Ascending aorta (tissue), 2 donors: ENCODE results near the gene QARS1. TPM values are rescaled to one million over a fixed set of nuclear protein-coding genes. Genes with fewer than 3 reads are reported as not detected.

Source experiments
- DNase-seq, 2 donors: peaks; one replicate each; pipeline ENCODE4 v3.0.0-alpha.2; 2019; ENCODE audit warnings: low spot score in 2 of 2
- H3K27ac ChIP-seq, 2 donors: fragments of 200-600 bp; sonication (generic); one replicate each; pipeline ENCODE4 v1.5.1; 2016 to 2017; ENCODE audit warnings: mild to moderate bottlenecking in 1 of 2
- H3K27me3 ChIP-seq: fragments of 200-600 bp; sonication (generic); one replicate; pipeline ENCODE4 v1.5.1; 2017
- H3K36me3 ChIP-seq, 2 donors: fragments of 200-600 bp; sonication (generic); one replicate each; pipeline ENCODE4 v1.5.1; 2016
- H3K4me1 ChIP-seq, 2 donors: fragments of 200-600 bp; sonication (generic); one replicate each; pipeline ENCODE4 v1.5.1; 2016 to 2017; ENCODE audit warnings: mild to moderate bottlenecking in 1 of 2
- H3K4me3 ChIP-seq, 2 donors: fragments of 200-600 bp; sonication (generic); one replicate each; pipeline ENCODE4 v1.5.1; 2016 to 2017; ENCODE audit warnings: mild to moderate bottlenecking in 1 of 2
- H3K9me3 ChIP-seq, 2 donors: fragments of 200-600 bp; sonication (generic); one replicate each; pipeline ENCODE4 v1.5.1; 2016
- intact Hi-C: fragments of 100-400 bp; cut with DNase I; formaldehyde crosslinking; loops from one replicate; pipeline ENCODE4 v1.15.1; 2023
- total RNA-seq: library from RNA; depleted of rRNA; stranded (reverse); fragments of >200 nt; gene quantifications from one replicate; pipeline ENCODE4 v1.1.0, GENCODE V29; 2016
- TF ChIP-seq, protein P1 (sequence below), 3 experiments: fragments of 200-600 bp in 2 of 3; fragments of 450-650 bp in 1 of 3; sonication (generic) in 2 of 3; IDR thresholded peaks; one replicate each; pipeline ENCODE4 v1.5.1; 2016 to 2019; ENCODE audit warnings: antibody characterized with exemption in 3 of 3, mild to moderate bottlenecking in 1 of 3, moderate library complexity in 1 of 3

QARS1 gene
- 588 TPM for total RNA-seq

DNA sequence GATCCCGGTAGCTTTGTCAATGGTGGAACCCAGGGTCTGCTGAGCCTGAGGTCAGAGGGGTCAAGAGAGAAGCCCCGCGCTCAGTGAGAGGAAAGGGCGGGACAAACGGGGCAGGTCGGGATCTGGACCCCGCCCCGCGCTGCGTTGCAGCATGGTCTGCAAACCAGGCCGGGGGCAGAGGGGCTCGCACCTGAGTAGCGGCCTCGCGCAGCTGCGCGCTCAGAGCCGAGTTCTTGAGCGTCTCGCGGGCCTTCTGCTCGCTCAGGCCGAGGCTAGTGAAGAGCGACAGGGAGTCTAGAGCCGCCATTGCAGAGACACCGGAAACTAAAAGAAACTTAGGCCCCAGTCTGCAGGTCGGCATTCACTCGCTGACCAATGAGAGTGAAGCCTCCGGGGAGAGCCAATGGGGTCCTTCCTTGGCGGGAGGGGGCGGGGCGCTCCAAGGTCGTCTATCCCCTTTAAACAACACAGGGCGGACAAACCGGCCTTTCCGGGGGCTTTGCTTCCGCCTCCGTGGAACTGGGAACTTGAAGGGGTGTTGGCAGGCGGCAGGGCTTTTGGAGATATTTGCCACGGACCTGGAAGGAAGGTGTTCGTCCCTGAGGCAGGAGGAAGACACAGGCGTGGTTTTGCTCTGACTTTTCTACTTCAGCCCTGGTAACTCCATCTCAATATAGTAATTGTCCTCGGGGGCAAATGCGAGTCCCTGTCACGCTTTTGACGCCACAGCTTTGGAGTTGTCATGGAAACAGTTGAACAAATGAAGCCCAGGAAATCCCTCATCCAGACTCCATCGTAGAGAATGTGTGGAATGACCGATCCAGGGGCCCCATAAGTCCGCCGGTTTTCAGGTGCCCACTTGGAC, at the start of gene QARS1:
Gene QARS1 (minus strand): TSS at position 331 of the 865 bp plus-strand sequence. CDS start 24 bp downstream, at position 307.
- intact Hi-C loops: loop anchor here (1.0 to 5.0 kb wide), 2 partner anchors 10 to 72 kb away; partner anchors contain the start of gene QRICH1
- H3K27ac ChIP-seq: peak within 1 kb of the TSS; percentile 76 to 84

DNA sequence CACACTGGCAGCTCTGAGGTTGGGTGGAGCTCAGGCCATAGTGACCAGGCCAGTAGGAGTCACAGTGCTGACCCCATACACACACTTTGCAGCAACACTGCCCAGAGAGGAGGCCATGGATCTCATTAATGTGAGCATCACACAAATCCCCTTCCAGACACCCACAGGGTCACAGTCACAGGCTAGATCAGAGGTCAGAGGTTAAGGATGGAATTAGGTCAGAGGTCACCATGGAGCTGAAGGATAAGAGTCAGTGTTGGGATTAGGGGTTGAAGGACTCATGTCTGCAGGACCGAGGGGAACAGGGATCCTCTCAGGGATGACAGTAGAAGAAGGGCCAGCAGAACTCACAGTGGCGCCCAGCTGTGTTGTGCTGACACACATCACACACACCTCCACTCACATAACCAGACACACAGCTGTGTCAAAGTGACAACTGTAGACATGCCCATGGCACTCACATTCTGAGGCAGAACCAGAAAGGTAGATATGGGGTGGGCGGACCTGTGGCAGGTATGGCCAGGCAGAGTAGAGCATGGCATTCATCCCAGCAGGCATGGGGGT, 48.9 kb upstream of the QARS1 start:
- Histone ChIP-seq H3K27ac (no peak overlapping the region), H3K9me3 (no peaks in the 10 kb centered on the region), H3K4me1 (no peaks in the 10 kb centered on the region), H3K36me3 (no peaks in the 10 kb centered on the region), H3K27me3 (no peaks in the 10 kb centered on the region), H3K4me3 (no peak overlapping the region)
- intact Hi-C loops: no loop called here
- TF ChIP-seq, protein P1, sequence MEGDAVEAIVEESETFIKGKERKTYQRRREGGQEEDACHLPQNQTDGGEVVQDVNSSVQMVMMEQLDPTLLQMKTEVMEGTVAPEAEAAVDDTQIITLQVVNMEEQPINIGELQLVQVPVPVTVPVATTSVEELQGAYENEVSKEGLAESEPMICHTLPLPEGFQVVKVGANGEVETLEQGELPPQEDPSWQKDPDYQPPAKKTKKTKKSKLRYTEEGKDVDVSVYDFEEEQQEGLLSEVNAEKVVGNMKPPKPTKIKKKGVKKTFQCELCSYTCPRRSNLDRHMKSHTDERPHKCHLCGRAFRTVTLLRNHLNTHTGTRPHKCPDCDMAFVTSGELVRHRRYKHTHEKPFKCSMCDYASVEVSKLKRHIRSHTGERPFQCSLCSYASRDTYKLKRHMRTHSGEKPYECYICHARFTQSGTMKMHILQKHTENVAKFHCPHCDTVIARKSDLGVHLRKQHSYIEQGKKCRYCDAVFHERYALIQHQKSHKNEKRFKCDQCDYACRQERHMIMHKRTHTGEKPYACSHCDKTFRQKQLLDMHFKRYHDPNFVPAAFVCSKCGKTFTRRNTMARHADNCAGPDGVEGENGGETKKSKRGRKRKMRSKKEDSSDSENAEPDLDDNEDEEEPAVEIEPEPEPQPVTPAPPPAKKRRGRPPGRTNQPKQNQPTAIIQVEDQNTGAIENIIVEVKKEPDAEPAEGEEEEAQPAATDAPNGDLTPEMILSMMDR (IDR thresholded peaks at IDR 0.05): no peak
- no peak for DNase-seq

More for the DNA sequence above, at the start of gene QARS1:
- H3K4me1 ChIP-seq: peaks cover 16 to 20% of the 10 kb centered on the region in 2 donors
- H3K4me3 ChIP-seq: peak within 1 kb of the TSS; percentile 91 to 99
- peaks cover 46 to 49% of the 10 kb centered on the region in 2 donors for H3K36me3 ChIP-seq
- peak; percentile 85 to 96 for DNase-seq
- no peaks in the 10 kb centered on the region for H3K9me3 ChIP-seq
- TF ChIP-seq, protein P1 (IDR thresholded peaks at IDR 0.05): no peak
- H3K27me3 ChIP-seq: no peaks in the 10 kb centered on the region

DNA sequence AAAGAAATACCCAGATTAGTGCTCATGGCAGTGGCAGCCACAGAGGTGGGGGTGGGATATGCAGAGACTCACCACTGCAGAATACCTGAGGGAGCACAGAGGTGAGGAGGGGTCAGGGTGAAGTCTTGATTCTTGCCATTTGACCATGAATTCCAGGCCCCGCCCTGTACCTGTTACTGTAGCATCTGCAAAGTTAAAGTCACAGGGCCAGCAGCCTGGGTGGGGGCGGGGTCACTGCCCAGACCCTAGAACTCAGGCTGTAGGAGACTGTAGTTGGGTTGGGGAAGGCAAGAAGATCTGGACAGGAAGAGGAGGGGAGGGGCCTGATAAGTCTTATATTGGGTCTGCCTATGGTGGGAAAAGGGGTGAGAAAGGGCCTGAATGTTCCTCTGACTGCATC, 47.1 kb upstream of the QARS1 start:
- H3K9me3 ChIP-seq: no peaks in the 10 kb centered on the region
- H3K27me3 ChIP-seq: no peaks in the 10 kb centered on the region
- TF ChIP-seq, protein P1 (IDR thresholded peaks at IDR 0.05): no peak
- no peaks in the 10 kb centered on the region for H3K36me3 ChIP-seq
- H3K4me1 ChIP-seq: no peaks in the 10 kb centered on the region
- no peak for DNase-seq
- no peak overlapping the region for H3K27ac ChIP-seq
- intact Hi-C loops: no loop called here
- no peak overlapping the region for H3K4me3 ChIP-seq

DNA sequence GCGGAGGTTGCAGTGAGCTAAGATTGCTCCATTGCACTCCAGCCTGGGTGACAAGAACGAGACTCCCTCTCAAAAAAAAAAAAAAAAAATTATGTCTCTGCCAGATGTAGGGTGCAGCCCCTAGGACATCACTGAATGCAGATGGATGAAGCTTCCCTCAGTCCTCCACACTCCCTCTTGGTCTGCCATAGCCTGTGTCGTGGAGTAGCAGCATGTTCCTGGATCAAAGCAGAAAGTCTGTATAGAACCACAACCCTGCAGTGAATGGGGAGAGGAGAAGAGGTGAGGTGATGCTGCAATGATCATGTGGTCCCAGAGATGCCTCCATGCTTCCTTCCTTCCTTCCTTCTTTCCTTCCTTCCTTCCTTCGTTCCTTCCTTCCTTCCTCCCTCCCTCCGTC, 43.6 kb upstream of the QARS1 start:
- H3K4me3 ChIP-seq: no peak overlapping the region
- no peaks in the 10 kb centered on the region for H3K9me3 ChIP-seq
- no peaks in the 10 kb centered on the region for H3K36me3 ChIP-seq
- no peak for DNase-seq
- intact Hi-C loops: no loop called here
- H3K27me3 ChIP-seq: no peaks in the 10 kb centered on the region
- H3K4me1 ChIP-seq: no peaks in the 10 kb centered on the region
- H3K27ac ChIP-seq: no peak overlapping the region
- TF ChIP-seq, protein P1 (IDR thresholded peaks at IDR 0.05): no peak

DNA sequence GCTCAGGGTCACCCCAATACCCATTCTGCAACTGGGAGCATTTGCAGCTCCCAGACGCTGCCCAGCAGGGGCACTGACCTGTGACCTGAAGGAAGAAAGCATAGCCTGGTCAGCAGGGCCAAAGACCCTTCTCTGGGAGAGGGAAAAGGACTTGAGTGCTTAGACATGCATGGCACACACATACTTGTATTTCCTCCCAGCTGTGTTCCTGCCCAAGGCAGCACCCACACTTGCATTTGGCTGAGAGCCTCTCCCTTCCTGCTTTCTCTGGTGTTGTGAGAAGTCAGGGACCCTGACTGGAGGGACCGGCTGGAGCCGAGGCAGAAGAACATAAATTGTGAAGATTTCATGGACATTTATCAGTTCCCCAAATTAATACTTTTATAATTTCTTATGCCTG, 35.5 kb upstream of the QARS1 start:
- Histone ChIP-seq H3K4me1 (no peaks in the 10 kb centered on the region), H3K27me3 (no peaks in the 10 kb centered on the region), H3K36me3 (no peaks in the 10 kb centered on the region), H3K27ac (no peak overlapping the region), H3K4me3 (no peak overlapping the region), H3K9me3 (no peaks in the 10 kb centered on the region)
- intact Hi-C loops: no loop called here
- TF ChIP-seq, protein P1 (IDR thresholded peaks at IDR 0.05): no peak
- DNase-seq: no peak
